ENCODE data around the gene REM2.
A peak's percentile ranks its signal among the peaks of the same experiment; 100 is the strongest.
"Not testable (repeated sequence)": the region's sequence is repeated elsewhere in the genome, so short reads cannot be mapped to it uniquely, and the experiment has no call there.

REM2 gene

GRCh38 chr14:22852599-22852939 is 30.5 kb upstream of the REM2 start:
- DNase-seq (ENCODE audit: low read depth, low spot score) = no peak
- Histone ChIP-seq H3K36me3 (ENCODE audit: insufficient read depth, low read length) (no peaks in the 10 kb centered on the region), H3K27ac (no peak overlapping the region), H3K4me3 (no peak overlapping the region), H3K9ac (ENCODE audit: insufficient read length) (no peak overlapping the region), H3K9me3 (ENCODE audit: low read depth, low read length) (no peaks in the 10 kb centered on the region)
- TF ChIP-seq FOXP2 (optimal IDR thresholded peaks at IDR 0.05; ENCODE audit: control extremely low read depth, extremely low read length, insufficient read depth) (no peak), POLR2AphosphoS5 (IDR thresholded peaks at IDR 0.05; ENCODE audit: borderline replicate concordance, low read depth, low read length) (no peak), EZH2 (IDR thresholded peaks at IDR 0.05) (no peak)

DNA sequence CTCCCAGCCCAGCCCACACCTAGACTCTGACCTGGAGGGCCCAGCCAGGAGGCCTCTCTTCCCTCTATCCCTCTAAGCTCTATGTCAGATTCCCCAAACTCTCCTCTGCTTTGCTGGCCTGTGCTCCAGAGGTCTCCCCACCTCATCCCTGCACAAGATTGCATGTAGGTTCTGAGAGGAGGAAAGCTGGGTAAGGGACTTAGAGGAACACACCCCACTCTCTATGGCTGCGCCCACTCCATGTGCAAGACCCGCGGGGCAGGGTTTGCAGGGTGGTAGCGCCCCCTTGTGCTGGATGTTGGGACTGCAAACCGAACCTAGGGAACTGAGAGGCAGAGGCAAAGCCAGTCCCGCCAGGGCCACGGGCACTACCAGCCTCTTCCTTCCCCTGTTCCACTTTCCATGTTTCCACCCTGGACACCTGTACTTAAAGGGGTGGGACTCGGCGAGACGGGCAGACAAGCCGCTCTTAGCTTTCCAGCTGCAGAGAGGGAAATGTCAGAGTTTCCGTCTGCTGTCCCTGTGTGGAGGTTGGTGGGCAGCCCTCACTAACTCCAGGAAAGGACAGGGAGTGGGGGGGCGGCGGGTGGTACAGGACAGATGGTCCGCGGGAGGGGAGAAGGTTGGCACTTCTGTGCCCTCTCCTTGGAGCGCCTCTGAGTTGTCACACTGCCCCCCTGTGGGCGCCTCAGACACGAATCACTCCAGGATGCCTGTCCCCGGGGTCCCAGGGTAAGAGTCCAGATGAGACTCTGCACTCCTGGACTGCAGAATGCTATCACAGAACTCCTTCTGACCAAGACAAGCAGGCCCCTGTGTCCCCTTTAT is 29.9 kb upstream of the REM2 start:
- no peak for DNase-seq (ENCODE audit: low read depth, low spot score)
- H3K4me3 ChIP-seq = peak overlapping the region; percentile 76
- no peaks in the 10 kb centered on the region for H3K9me3 ChIP-seq (ENCODE audit: low read depth, low read length)
- H3K36me3 ChIP-seq (ENCODE audit: insufficient read depth, low read length) = no peaks in the 10 kb centered on the region
- no peak for TF ChIP-seq EZH2 (IDR thresholded peaks at IDR 0.05)
- TF ChIP-seq FOXP2 (optimal IDR thresholded peaks at IDR 0.05; ENCODE audit: control extremely low read depth, extremely low read length, insufficient read depth) = peak; percentile 49
- TF ChIP-seq POLR2AphosphoS5 (IDR thresholded peaks at IDR 0.05; ENCODE audit: borderline replicate concordance, low read depth, low read length) = no peak
- H3K27ac ChIP-seq = no peak overlapping the region
- peak overlapping the region; percentile 67 for H3K9ac ChIP-seq (ENCODE audit: insufficient read length)

GRCh38 chr14:22854296-22854695 is 28.7 kb upstream of the REM2 start:
- H3K9me3 ChIP-seq (ENCODE audit: low read depth, low read length); H3K27ac ChIP-seq; H3K4me3 ChIP-seq; DNase-seq (ENCODE audit: low read depth, low spot score); H3K9ac ChIP-seq (ENCODE audit: insufficient read length); H3K36me3 ChIP-seq (ENCODE audit: insufficient read depth, low read length): not testable (repeated sequence)

GRCh38 chr14:22854963-22855724 is 27.9 kb upstream of the REM2 start:
- Histone ChIP-seq H3K9me3 (ENCODE audit: low read depth, low read length) (no peaks in the 10 kb centered on the region), H3K9ac (ENCODE audit: insufficient read length) (no peak overlapping the region), H3K27ac (no peak overlapping the region), H3K4me3 (no peak overlapping the region), H3K36me3 (ENCODE audit: insufficient read depth, low read length) (no peaks in the 10 kb centered on the region)
- DNase-seq (ENCODE audit: low read depth, low spot score) = no peak
- TF ChIP-seq EZH2 (IDR thresholded peaks at IDR 0.05) (no peak), POLR2AphosphoS5 (IDR thresholded peaks at IDR 0.05; ENCODE audit: borderline replicate concordance, low read depth, low read length) (no peak), FOXP2 (optimal IDR thresholded peaks at IDR 0.05; ENCODE audit: control extremely low read depth, extremely low read length, insufficient read depth) (no peak)

DNA sequence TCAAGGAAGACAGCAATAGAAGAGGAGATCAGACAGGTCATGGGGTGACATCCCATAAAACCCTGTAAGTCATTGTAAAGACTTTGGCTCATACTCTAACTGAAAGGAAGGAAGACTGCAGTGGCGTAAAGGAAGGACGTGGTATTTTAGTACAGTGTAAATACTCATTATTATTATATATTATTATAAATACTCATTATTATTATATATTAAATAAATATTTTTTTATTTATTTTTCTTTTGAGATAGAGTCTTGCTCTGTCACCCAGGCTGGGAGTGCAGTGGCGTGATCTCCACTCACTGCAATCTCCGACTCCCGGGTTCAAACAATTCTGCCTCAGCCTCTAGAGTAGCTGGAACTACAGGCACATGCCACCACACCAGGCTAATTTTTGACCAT is 26.6 kb upstream of the REM2 start:
- no peak overlapping the region for H3K27ac ChIP-seq
- H3K9me3 ChIP-seq (ENCODE audit: low read depth, low read length) = no peaks in the 10 kb centered on the region
- no peak overlapping the region for H3K4me3 ChIP-seq
- no peak for TF ChIP-seq POLR2AphosphoS5 (IDR thresholded peaks at IDR 0.05; ENCODE audit: borderline replicate concordance, low read depth, low read length)
- no peak for TF ChIP-seq FOXP2 (optimal IDR thresholded peaks at IDR 0.05; ENCODE audit: control extremely low read depth, extremely low read length, insufficient read depth)
- no peak for TF ChIP-seq EZH2 (IDR thresholded peaks at IDR 0.05)
- DNase-seq (ENCODE audit: low read depth, low spot score) = no peak
- H3K9ac ChIP-seq (ENCODE audit: insufficient read length) = no peak overlapping the region
- H3K36me3 ChIP-seq (ENCODE audit: insufficient read depth, low read length) = no peaks in the 10 kb centered on the region

- not testable (repeated sequence) for H3K9ac ChIP-seq (ENCODE audit: insufficient read length); H3K9me3 ChIP-seq (ENCODE audit: low read depth, low read length); H3K36me3 ChIP-seq (ENCODE audit: insufficient read depth, low read length); DNase-seq (ENCODE audit: low read depth, low spot score); H3K4me3 ChIP-seq; H3K27ac ChIP-seq
Observed at GRCh38 chr14:22860377-22860776, 22.6 kb upstream of the REM2 start.

DNA sequence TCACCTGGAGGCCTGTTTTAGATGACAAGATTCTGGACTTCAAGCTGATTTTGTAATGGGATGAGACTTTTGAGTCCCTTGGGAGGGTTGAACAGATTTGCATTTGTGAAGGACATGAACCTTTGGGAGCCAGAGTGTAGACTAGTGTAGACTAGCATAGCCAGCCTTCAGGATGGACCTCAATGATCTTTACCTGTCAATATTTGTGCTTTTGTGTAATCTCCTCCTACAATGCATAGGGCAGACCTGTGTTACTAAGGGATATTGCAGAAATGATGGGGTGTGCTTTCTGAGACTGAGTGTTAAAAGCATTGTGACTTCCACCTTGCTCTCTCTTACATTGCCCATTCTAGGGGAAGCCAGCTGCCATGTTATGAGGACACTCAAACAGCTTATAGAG is 21.4 kb upstream of the REM2 start:
- no peak for DNase-seq (ENCODE audit: low read depth, low spot score)
- H3K4me3 ChIP-seq = no peak overlapping the region
- no peak overlapping the region for H3K27ac ChIP-seq
- no peaks in the 10 kb centered on the region for H3K9me3 ChIP-seq (ENCODE audit: low read depth, low read length)
- no peaks in the 10 kb centered on the region for H3K36me3 ChIP-seq (ENCODE audit: insufficient read depth, low read length)
- H3K9ac ChIP-seq (ENCODE audit: insufficient read length) = no peak overlapping the region
- TF ChIP-seq FOXP2 (optimal IDR thresholded peaks at IDR 0.05; ENCODE audit: control extremely low read depth, extremely low read length, insufficient read depth) (no peak), EZH2 (IDR thresholded peaks at IDR 0.05) (no peak), POLR2AphosphoS5 (IDR thresholded peaks at IDR 0.05; ENCODE audit: borderline replicate concordance, low read depth, low read length) (no peak)

DNA sequence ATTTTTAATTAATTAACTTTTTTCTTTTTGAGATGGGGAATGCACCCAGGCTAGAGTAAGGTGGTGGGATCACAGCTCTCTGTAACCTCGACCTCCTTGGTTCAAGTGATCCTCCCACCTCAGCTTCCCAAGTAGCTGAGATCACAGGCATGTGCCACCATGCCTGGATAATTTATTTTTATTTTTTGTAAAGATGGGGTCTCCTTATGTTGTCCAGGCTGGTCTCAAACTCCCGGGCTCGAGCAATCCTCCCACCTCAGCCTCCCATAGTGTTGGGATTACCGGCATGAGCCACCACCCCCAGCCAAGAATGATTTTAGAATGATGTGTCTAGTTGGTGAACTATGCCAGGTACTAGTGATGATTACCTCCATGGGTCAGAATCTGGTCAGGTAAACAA is 18.0 kb upstream of the REM2 start:
- Histone ChIP-seq H3K4me3 (no peak overlapping the region), H3K36me3 (ENCODE audit: insufficient read depth, low read length) (no peaks in the 10 kb centered on the region), H3K27ac (no peak overlapping the region), H3K9ac (ENCODE audit: insufficient read length) (no peak overlapping the region), H3K9me3 (ENCODE audit: low read depth, low read length) (no peaks in the 10 kb centered on the region)
- TF ChIP-seq POLR2AphosphoS5 (IDR thresholded peaks at IDR 0.05; ENCODE audit: borderline replicate concordance, low read depth, low read length) = no peak
- no peak for TF ChIP-seq FOXP2 (optimal IDR thresholded peaks at IDR 0.05; ENCODE audit: control extremely low read depth, extremely low read length, insufficient read depth)
- TF ChIP-seq EZH2 (IDR thresholded peaks at IDR 0.05) = no peak
- DNase-seq (ENCODE audit: low read depth, low spot score) = no peak

Data from SK-N-MC (cell line).